ENCODE measurements around the gene ZNF705A. TPM values are rescaled to one million over a fixed set of nuclear protein-coding genes. Genes with fewer than 3 reads are reported as not detected.

ZNF705A gene
- total RNA-seq, 1 donor from 2014 or later = not detected

DNA sequence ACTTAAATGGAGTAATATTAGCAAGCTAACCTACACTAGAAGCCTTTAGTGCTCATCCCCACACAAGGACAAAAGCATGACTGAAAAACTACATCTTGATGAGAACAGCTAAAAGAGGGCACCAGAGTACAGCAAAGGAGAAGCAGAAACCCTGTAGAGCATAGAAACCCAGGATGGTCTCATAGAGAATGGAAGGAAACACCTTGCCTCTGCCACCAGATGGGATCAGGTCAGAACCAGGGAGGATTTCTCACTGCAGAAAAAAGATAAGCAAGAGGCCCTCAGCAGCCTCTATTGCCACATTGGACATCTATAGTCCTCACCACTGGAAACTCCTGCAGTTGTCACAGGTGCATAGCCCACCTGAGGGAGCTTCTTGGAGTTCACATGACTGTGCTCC lies 13.6 kb upstream of the ZNF705A start:
- peaks cover 11% of the 10 kb centered on the region for H3K4me1 ChIP-seq
- H3K9me3 ChIP-seq (ENCODE audit: low read depth) = no peaks in the 10 kb centered on the region
- H3K4me3 ChIP-seq = no peak overlapping the region
- peaks cover 3% of the 10 kb centered on the region for H3K36me3 Mint-ChIP-seq
- H3K9ac ChIP-seq = no peak overlapping the region
- H3K27ac ChIP-seq = no peak overlapping the region
- no peak overlapping the region for H3K4me2 ChIP-seq
- peaks cover 8% of the 10 kb centered on the region for H3K4me1 Mint-ChIP-seq
- H4K20me1 ChIP-seq (ENCODE audit: low read depth) = no peaks in the 10 kb centered on the region
- H3K36me3 ChIP-seq = no peaks in the 10 kb centered on the region
- no peak overlapping the region for H2AFZ ChIP-seq (replicated peaks)
- H3K79me2 ChIP-seq (ENCODE audit: low read depth) = no peaks in the 10 kb centered on the region
- no peak for DNase-seq (ENCODE audit: low spot score)
- H3K27me3 ChIP-seq = no peaks in the 10 kb centered on the region
- peaks cover 14% of the 10 kb centered on the region for H3K9me3 Mint-ChIP-seq
- no peak overlapping the region for H3K4me3 Mint-ChIP-seq
- TF ChIP-seq EZH2 (IDR thresholded peaks at IDR 0.05) (no peak), EZH2phosphoT487 (IDR thresholded peaks at IDR 0.05) (no peak)
- TF ChIP-seq, protein P1, sequence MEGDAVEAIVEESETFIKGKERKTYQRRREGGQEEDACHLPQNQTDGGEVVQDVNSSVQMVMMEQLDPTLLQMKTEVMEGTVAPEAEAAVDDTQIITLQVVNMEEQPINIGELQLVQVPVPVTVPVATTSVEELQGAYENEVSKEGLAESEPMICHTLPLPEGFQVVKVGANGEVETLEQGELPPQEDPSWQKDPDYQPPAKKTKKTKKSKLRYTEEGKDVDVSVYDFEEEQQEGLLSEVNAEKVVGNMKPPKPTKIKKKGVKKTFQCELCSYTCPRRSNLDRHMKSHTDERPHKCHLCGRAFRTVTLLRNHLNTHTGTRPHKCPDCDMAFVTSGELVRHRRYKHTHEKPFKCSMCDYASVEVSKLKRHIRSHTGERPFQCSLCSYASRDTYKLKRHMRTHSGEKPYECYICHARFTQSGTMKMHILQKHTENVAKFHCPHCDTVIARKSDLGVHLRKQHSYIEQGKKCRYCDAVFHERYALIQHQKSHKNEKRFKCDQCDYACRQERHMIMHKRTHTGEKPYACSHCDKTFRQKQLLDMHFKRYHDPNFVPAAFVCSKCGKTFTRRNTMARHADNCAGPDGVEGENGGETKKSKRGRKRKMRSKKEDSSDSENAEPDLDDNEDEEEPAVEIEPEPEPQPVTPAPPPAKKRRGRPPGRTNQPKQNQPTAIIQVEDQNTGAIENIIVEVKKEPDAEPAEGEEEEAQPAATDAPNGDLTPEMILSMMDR (IDR thresholded peaks at IDR 0.05) = no peak
- no peaks in the 10 kb centered on the region for H3F3A ChIP-seq (ENCODE audit: low read depth)
- H3K27ac Mint-ChIP-seq = no peak overlapping the region
- peaks cover 4% of the 10 kb centered on the region for H3K27me3 Mint-ChIP-seq (ENCODE audit: insufficient read depth, low read depth)

DNA sequence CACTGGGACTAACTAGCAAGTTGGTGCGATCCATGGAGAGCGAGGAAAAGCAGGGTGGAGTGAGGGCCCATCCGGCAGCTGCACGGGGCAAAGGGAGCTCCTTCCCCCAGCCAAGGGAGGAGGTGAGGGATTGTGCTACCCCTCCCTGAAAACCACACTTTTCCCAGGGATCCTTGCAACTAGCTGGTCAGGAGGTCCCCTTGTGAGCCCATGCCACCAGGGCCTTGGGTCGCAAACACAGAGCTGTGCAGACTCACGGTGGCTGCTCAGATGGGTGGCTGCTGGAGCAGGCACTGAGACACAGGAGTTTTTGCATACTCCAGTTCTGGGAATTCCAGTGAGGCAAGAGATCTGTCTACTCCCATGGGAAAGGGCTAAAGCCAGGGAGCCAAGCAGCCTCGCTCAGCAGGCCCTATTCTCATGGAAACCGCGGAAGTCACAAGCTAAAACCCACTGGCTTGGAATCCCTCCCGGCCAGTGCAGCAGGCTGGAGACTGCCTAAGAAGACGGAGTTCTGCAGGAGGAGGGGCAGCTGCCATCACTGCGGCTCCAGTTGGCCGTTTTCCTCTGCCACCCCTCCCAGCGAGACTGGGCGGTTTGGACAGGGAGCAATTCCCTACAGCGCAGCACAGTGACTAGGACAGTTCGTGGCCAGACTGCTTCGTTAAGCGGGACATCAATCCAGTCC lies 10.9 kb upstream of the ZNF705A start:
- H3K4me3 ChIP-seq = no peak overlapping the region
- peak overlapping the region; percentile 98 for H2AFZ ChIP-seq (replicated peaks)
- Mint-ChIP-seq H3K27ac (peak overlapping the region; percentile 96), H3K4me3 (no peak overlapping the region), H3K27me3 (ENCODE audit: insufficient read depth, low read depth) (peaks cover 7% of the 10 kb centered on the region), H3K9me3 (peaks cover 14% of the 10 kb centered on the region), H3K36me3 (peaks cover 3% of the 10 kb centered on the region), H3K4me1 (peaks cover 8% of the 10 kb centered on the region)
- no peak overlapping the region for H3K27ac ChIP-seq
- no peak overlapping the region for H3K9ac ChIP-seq
- no peaks in the 10 kb centered on the region for H4K20me1 ChIP-seq (ENCODE audit: low read depth)
- H3K4me1 ChIP-seq = peaks cover 11% of the 10 kb centered on the region
- no peaks in the 10 kb centered on the region for H3K36me3 ChIP-seq
- no peaks in the 10 kb centered on the region for H3K9me3 ChIP-seq (ENCODE audit: low read depth)
- no peaks in the 10 kb centered on the region for H3K27me3 ChIP-seq
- DNase-seq (ENCODE audit: low spot score) = peak; percentile 65
- TF ChIP-seq EZH2phosphoT487 (IDR thresholded peaks at IDR 0.05) = no peak
- TF ChIP-seq, protein P1 (IDR thresholded peaks at IDR 0.05) = no peak
- no peak for TF ChIP-seq EZH2 (IDR thresholded peaks at IDR 0.05)
- no peaks in the 10 kb centered on the region for H3F3A ChIP-seq (ENCODE audit: low read depth)
- no peaks in the 10 kb centered on the region for H3K79me2 ChIP-seq (ENCODE audit: low read depth)
- no peak overlapping the region for H3K4me2 ChIP-seq

DNA sequence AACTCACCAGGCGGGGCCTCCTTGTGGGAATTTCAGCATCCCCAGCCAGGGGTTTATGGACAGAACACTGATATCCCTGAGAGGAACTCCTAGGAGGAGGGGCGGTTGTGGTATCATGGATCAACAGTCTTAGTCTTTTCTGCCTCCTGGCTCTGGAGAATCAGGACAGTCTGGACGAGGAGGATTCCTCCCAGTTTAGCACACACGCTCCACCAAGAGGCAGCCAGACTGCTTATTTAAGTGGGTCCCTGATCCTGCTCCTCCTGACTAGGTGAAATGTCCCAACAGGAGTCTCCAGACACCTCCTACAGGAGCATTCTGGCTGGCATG lies 10.4 kb upstream of the ZNF705A start:
- TF ChIP-seq EZH2phosphoT487 (IDR thresholded peaks at IDR 0.05) (no peak), EZH2 (IDR thresholded peaks at IDR 0.05) (no peak)
- TF ChIP-seq, protein P1 (IDR thresholded peaks at IDR 0.05) = no peak
- Histone ChIP-seq H2AFZ (replicated peaks) (peak overlapping the region; percentile 98), H3K27ac (no peak overlapping the region), H4K20me1 (ENCODE audit: low read depth) (no peaks in the 10 kb centered on the region), H3K27me3 (no peaks in the 10 kb centered on the region), H3K4me2 (no peak overlapping the region), H3K36me3 (no peaks in the 10 kb centered on the region), H3K9me3 (ENCODE audit: low read depth) (no peaks in the 10 kb centered on the region), H3F3A (ENCODE audit: low read depth) (no peaks in the 10 kb centered on the region), H3K4me1 (peaks cover 11% of the 10 kb centered on the region), H3K9ac (no peak overlapping the region), H3K4me3 (no peak overlapping the region), H3K79me2 (ENCODE audit: low read depth) (no peaks in the 10 kb centered on the region)
- peaks cover 3% of the 10 kb centered on the region for H3K36me3 Mint-ChIP-seq
- H3K4me3 Mint-ChIP-seq = no peak overlapping the region
- H3K27me3 Mint-ChIP-seq (ENCODE audit: insufficient read depth, low read depth) = peaks cover 7% of the 10 kb centered on the region
- H3K27ac Mint-ChIP-seq = no peak overlapping the region
- peaks cover 8% of the 10 kb centered on the region for H3K4me1 Mint-ChIP-seq
- DNase-seq (ENCODE audit: low spot score) = no peak
- H3K9me3 Mint-ChIP-seq = peaks cover 11% of the 10 kb centered on the region
